Muscle of arm (tissue), 12 donors: ENCODE results near the gene HACE1. TPM values are rescaled to one million over a fixed set of nuclear protein-coding genes. Genes with fewer than 3 reads are reported as not detected.
"Not testable (repeated sequence)": the region's sequence is repeated elsewhere in the genome, so short reads cannot be mapped to it uniquely, and the experiment has no call there.

ENCODE experiments used
- DNase-seq: peaks from one replicate; pipeline ENCODE4 v3.0.0-alpha.2; 2013
- polyA plus RNA-seq, 12 donors: library from polyadenylated mRNA; unstranded; fragments of 120-200 nt; gene quantifications; one replicate each; pipeline ENCODE4 v1.2.1, GENCODE V29; 2013; ENCODE audit not compliant: insufficient read length in 12 of 12

Gene HACE1
- polyA plus RNA-seq, 12 donors = 7.1 to 14.9 (median 10.3) TPM; not detected in 1

GRCh38 chr6:104829183-104829958 is 30.3 kb downstream of the HACE1 start:
- DNase-seq = no peak

GRCh38 chr6:104828478-104828877 is 31.2 kb downstream of the HACE1 start:
- DNase-seq = no peak

GRCh38 chr6:104820820-104821219 is 38.9 kb downstream of the HACE1 start:
- DNase-seq = not testable (repeated sequence)

GRCh38 chr6:104816125-104816524 is 43.6 kb downstream of the HACE1 start:
- no peak for DNase-seq

- DNase-seq = no peak
Observed at GRCh38 chr6:104814743-104815142, 45.0 kb downstream of the HACE1 start.

GRCh38 chr6:104813552-104813951 is 46.2 kb downstream of the HACE1 start:
- DNase-seq = no peak

GRCh38 chr6:104809116-104809515 is 50.6 kb downstream of the HACE1 start:
- no peak for DNase-seq

- not testable (repeated sequence) for DNase-seq
Observed at GRCh38 chr6:104805335-104805734, 54.4 kb downstream of the HACE1 start.

- DNase-seq = no peak
Observed at GRCh38 chr6:104799134-104799657, 60.5 kb downstream of the HACE1 start.

- no peak for DNase-seq
Observed at GRCh38 chr6:104796031-104796785, 63.5 kb downstream of the HACE1 start.

GRCh38 chr6:104795363-104795762 is 64.4 kb downstream of the HACE1 start:
- DNase-seq = no peak

GRCh38 chr6:104789770-104790190 is 69.9 kb downstream of the HACE1 start:
- no peak for DNase-seq

GRCh38 chr6:104788400-104788799 is 71.3 kb downstream of the HACE1 start:
- no peak for DNase-seq

GRCh38 chr6:104787305-104787704 is 72.4 kb downstream of the HACE1 start:
- DNase-seq = no peak

- DNase-seq = no peak
Observed at GRCh38 chr6:104784884-104785283, 74.8 kb downstream of the HACE1 start.

- DNase-seq = peak; percentile 4
Observed at GRCh38 chr6:104771258-104771832, 88.4 kb downstream of the HACE1 start.

GRCh38 chr6:104768906-104769305 is 90.8 kb downstream of the HACE1 start:
- DNase-seq = no peak

- no peak for DNase-seq
Observed at GRCh38 chr6:104766595-104766994, 93.1 kb downstream of the HACE1 start.

- no peak for DNase-seq
Observed at GRCh38 chr6:104754788-104755409, 104.8 kb downstream of the HACE1 start.

- DNase-seq = no peak
Observed at GRCh38 chr6:104753251-104753650, 106.5 kb downstream of the HACE1 start.

- DNase-seq = no peak
Observed at GRCh38 chr6:104750449-104750848, 109.3 kb downstream of the HACE1 start.

GRCh38 chr6:104739124-104739523 is 120.6 kb downstream of the HACE1 start:
- DNase-seq = not testable (repeated sequence)
